ENCODE data around the gene SNAP23.
"Not testable (repeated sequence)": the region's sequence is repeated elsewhere in the genome, so short reads cannot be mapped to it uniquely, and the experiment has no call there.

The SNAP23 gene

GRCh38 chr15:42498212-42499068 lies 3.0 kb downstream of the SNAP23 start:
- DNase-seq = no peak

GRCh38 chr15:42499858-42500609 lies 4.6 kb downstream of the SNAP23 start:
- DNase-seq = no peak

GRCh38 chr15:42502477-42502876 lies 7.0 kb downstream of the SNAP23 start:
- DNase-seq = no peak

GRCh38 chr15:42503825-42504224 lies 8.4 kb downstream of the SNAP23 start:
- DNase-seq = no peak

GRCh38 chr15:42504631-42505030 lies 9.2 kb downstream of the SNAP23 start:
- no peak for DNase-seq

- DNase-seq = no peak
Observed at GRCh38 chr15:42507514-42507913, 12.1 kb downstream of the SNAP23 start.

- DNase-seq = no peak
Observed at GRCh38 chr15:42508263-42508690, 12.8 kb downstream of the SNAP23 start.

- DNase-seq = no peak
Observed at GRCh38 chr15:42510258-42511006, 15.0 kb downstream of the SNAP23 start.

GRCh38 chr15:42511007-42511391 lies 15.6 kb downstream of the SNAP23 start:
- no peak for DNase-seq

- no peak for DNase-seq
Observed at GRCh38 chr15:42523331-42523730, 27.9 kb downstream of the SNAP23 start.

GRCh38 chr15:42528970-42529369 lies 33.5 kb downstream of the SNAP23 start:
- DNase-seq = no peak

GRCh38 chr15:42533246-42533645 lies 37.8 kb downstream of the SNAP23 start:
- no peak for DNase-seq

- DNase-seq = no peak
Observed at GRCh38 chr15:42544853-42545629, 49.6 kb downstream of the SNAP23 start.

- no peak for DNase-seq
Observed at GRCh38 chr15:42547918-42548248, 52.4 kb downstream of the SNAP23 start.

- DNase-seq = peak; percentile 87
Observed at GRCh38 chr15:42548249-42549031, 53.0 kb downstream of the SNAP23 start, which contains the start of the genes HAUS2 and LRRC57. TSS of gene HAUS2 (plus strand) at chr15:42548838. CDS start at chr15:42548873, 35 bp downstream. TSS of gene LRRC57 (minus strand) at chr15:42548793. CDS start at chr15:42548434, 359 bp downstream.

- DNase-seq = no peak
Observed at GRCh38 chr15:42549032-42549491, 53.6 kb downstream of the SNAP23 start.

- no peak for DNase-seq
Observed at GRCh38 chr15:42549741-42550392, 54.4 kb downstream of the SNAP23 start.

GRCh38 chr15:42553554-42553953 lies 58.1 kb downstream of the SNAP23 start:
- no peak for DNase-seq

- DNase-seq = not testable (repeated sequence)
Observed at GRCh38 chr15:42556550-42557207, 61.2 kb downstream of the SNAP23 start.

GRCh38 chr15:42558739-42559138 lies 63.3 kb downstream of the SNAP23 start:
- no peak for DNase-seq
